SK-MEL-5 (cell line): ENCODE data around the gene KDM8. TPM values are rescaled to one million over a fixed set of nuclear protein-coding genes. Genes with fewer than 3 reads are reported as not detected.

Experiments
- DNase-seq: peaks from one replicate; pipeline ENCODE4 v3.0.0-alpha.2; 2016; ENCODE audit warnings: low read depth, low spot score
- in situ Hi-C: cut with HindIII; loops from 2 replicates; pipeline ENCODE4 v1.10.0; 2016; ENCODE audit warnings: low sequenced_read_pairs, high pct_unique_total_duplicates, low pct_unique_long_range_greater_than_20kb
- total RNA-seq: library from RNA; depleted of rRNA; stranded (reverse); fragments of >200 nt; shearing (Covaris generic); gene quantifications from 2 replicates; pipeline ENCODE4 v1.2.3, GENCODE V29; 2014

The KDM8 gene
- total RNA-seq, 1 experiment from 2014 or later: 2.1 TPM

- in situ Hi-C loops: no loop called here
- peak; percentile 71 for DNase-seq
Observed at GRCh38 chr16:27235055-27235937, 32.0 kb downstream of the KDM8 start.

GRCh38 chr16:27235938-27236245 lies 32.6 kb downstream of the KDM8 start:
- DNase-seq: no peak
- in situ Hi-C loops: no loop called here

- DNase-seq: no peak
- in situ Hi-C loops: no loop called here
Observed at GRCh38 chr16:27236635-27237218, 33.4 kb downstream of the KDM8 start.

GRCh38 chr16:27237219-27238015 lies 34.1 kb downstream of the KDM8 start:
- no peak for DNase-seq
- in situ Hi-C loops: no loop called here

- in situ Hi-C loops: no loop called here
- no peak for DNase-seq
Observed at GRCh38 chr16:27238016-27238587, 34.8 kb downstream of the KDM8 start.

- DNase-seq: no peak
- in situ Hi-C loops: no loop called here
Observed at GRCh38 chr16:27238591-27238990, 35.3 kb downstream of the KDM8 start.

GRCh38 chr16:27239026-27239425 lies 35.7 kb downstream of the KDM8 start:
- no peak for DNase-seq
- in situ Hi-C loops: no loop called here

- no peak for DNase-seq
- in situ Hi-C loops: no loop called here
Observed at GRCh38 chr16:27239906-27240655, 36.8 kb downstream of the KDM8 start.

- DNase-seq: no peak
- in situ Hi-C loops: no loop called here
Observed at GRCh38 chr16:27240948-27241531, 37.7 kb downstream of the KDM8 start.

GRCh38 chr16:27241658-27242057 lies 38.3 kb downstream of the KDM8 start:
- in situ Hi-C loops: no loop called here
- DNase-seq: no peak

GRCh38 chr16:27242398-27242797 lies 39.1 kb downstream of the KDM8 start:
- DNase-seq: no peak
- in situ Hi-C loops: no loop called here

GRCh38 chr16:27242868-27243590 lies 39.7 kb downstream of the KDM8 start:
- peak; percentile 61 for DNase-seq
- in situ Hi-C loops: no loop called here

GRCh38 chr16:27243725-27244362 lies 40.5 kb downstream of the KDM8 start:
- in situ Hi-C loops: no loop called here
- no peak for DNase-seq

- in situ Hi-C loops: no loop called here
- no peak for DNase-seq
Observed at GRCh38 chr16:27244363-27244755, 41.0 kb downstream of the KDM8 start.

- DNase-seq: no peak
- in situ Hi-C loops: no loop called here
Observed at GRCh38 chr16:27245276-27246172, 42.2 kb downstream of the KDM8 start.
